A549 (cell line): Measurements from ENCODE around the gene ADARB1.

Experiments used
- CEBPB ChIP-seq, 2 experiments: fragments of >200 bp in 1 of 2; sonication (Bioruptor Twin) in 1 of 2; formaldehyde crosslinking in 1 of 2; IDR thresholded peaks; 2 replicates each; pipeline ENCODE4 v1.6.1; 2012 to 2016
- CTCF ChIP-seq: fragments of >200 bp; sonication (Bioruptor Twin); formaldehyde crosslinking; IDR thresholded peaks from 3 replicates; pipeline ENCODE4 v1.5.1; 2016
- EP300 ChIP-seq, 2 experiments: fragments of >200 bp; sonication (Bioruptor Twin); formaldehyde crosslinking; IDR thresholded peaks; 2 replicates in 1 of 2; 3 replicates in 1 of 2; pipeline ENCODE4 v1.6.1; 2016 to 2017
- HDAC2 ChIP-seq: fragments of 200-600 bp; sonication (generic); IDR thresholded peaks from 2 replicates; pipeline ENCODE4 v1.6.1; 2016
- HMGXB4 ChIP-seq: fragments of 250-450 bp; sonication (Bioruptor Pico); IDR thresholded peaks from 2 replicates; pipeline ENCODE4 v1.5.0; 2021; ENCODE audit warnings: mild to moderate bottlenecking, moderate library complexity, borderline replicate concordance
- MAFK ChIP-seq: fragments of 450-650 bp; IDR thresholded peaks from 2 replicates; pipeline ENCODE4 v1.6.1; 2014; ENCODE audit not compliant: partially characterized antibody
- MAX ChIP-seq: IDR thresholded peaks from 2 replicates; pipeline ENCODE4 v1.6.1; 2012
- NR3C1 ChIP-seq: fragments of >200 bp; sonication (Bioruptor Twin); formaldehyde crosslinking; IDR thresholded peaks from 3 replicates; pipeline ENCODE4 v1.6.1; 2017
- REST ChIP-seq: fragments of 200-600 bp; sonication (generic); IDR thresholded peaks from 2 replicates; pipeline ENCODE4 v1.6.1; 2016; ENCODE audit warnings: antibody characterized with exemption, mild to moderate bottlenecking, moderate library complexity
- TP53 ChIP-seq: fragments of 250-450 bp; sonication (Bioruptor Pico); IDR thresholded peaks from 2 replicates; pipeline ENCODE4 v1.5.0; 2021; ENCODE audit warnings: mild to moderate bottlenecking, moderate library complexity
- ZC3H11A ChIP-seq: fragments of 450-650 bp; IDR thresholded peaks from 2 replicates; pipeline ENCODE4 v1.6.1; 2014; ENCODE audit warnings: antibody characterized with exemption, mild to moderate bottlenecking
- ZNF302 ChIP-seq: fragments of 250-450 bp; sonication (Bioruptor Pico); IDR thresholded peaks from 2 replicates; pipeline ENCODE4 v1.9.0; 2021; ENCODE audit warnings: inconsistent platforms, mild to moderate bottlenecking, moderate library complexity

GRCh38 chr21:45252448-45252925 is 178.1 kb downstream of the ADARB1 start:
- TF ChIP-seq EP300 (IDR thresholded peaks at IDR 0.05): no peak
- TF ChIP-seq CEBPB (IDR thresholded peaks at IDR 0.05): no peak
- no peak for TF ChIP-seq CTCF
- no peak for TF ChIP-seq NR3C1
- no peak for TF ChIP-seq REST
- TF ChIP-seq MAX: no peak
- TF ChIP-seq HMGXB4: no peak
- no peak for TF ChIP-seq HDAC2
- TF ChIP-seq ZC3H11A: no peak
- TF ChIP-seq MAFK: no peak
- no peak for TF ChIP-seq TP53 (CRISPR knock-in tag)
- no peak for TF ChIP-seq ZNF302 (CRISPR knock-in tag)
